AG09319 (cell line): ENCODE results near the gene SLMAP.

Experiments used
- DNase-seq: peaks from one replicate; pipeline ENCODE4 v3.0.0-alpha.2; 2010; ENCODE audit warnings: low read depth; ENCODE audit errors: extremely low read depth
- TF ChIP-seq, protein P1 (sequence below): IDR thresholded peaks from 2 replicates; pipeline ENCODE4 v1.5.1; 2011; ENCODE audit warnings: low read depth, mild to moderate bottlenecking, inconsistent platforms, low read length, moderate library complexity

Gene SLMAP

DNA sequence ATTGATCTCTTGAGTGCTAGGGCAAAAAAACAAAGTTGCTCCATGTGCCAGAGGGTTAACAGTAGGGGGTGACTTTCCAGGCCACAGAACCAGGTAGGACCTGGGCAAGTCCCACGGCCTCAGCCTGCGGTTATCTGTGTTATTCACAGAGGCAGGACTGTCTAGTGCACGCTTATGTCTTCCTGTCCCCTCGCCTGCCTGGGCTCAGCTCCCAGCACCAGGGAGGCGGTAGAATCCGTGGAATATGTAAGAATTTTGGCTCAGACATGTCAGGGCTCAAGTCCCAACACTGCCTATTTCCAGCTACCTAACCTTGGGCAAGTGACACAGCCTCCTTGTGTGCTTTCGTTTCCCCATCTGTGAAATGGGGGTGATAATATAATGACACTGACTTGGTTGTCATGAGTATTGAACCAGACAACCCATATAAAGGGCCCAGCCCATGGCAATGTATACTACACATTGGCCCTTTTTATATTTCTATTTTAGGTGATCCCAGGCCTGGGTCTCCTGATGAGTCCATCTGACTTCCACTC is 207.8 kb downstream of the SLMAP start:
- TF ChIP-seq, protein P1, sequence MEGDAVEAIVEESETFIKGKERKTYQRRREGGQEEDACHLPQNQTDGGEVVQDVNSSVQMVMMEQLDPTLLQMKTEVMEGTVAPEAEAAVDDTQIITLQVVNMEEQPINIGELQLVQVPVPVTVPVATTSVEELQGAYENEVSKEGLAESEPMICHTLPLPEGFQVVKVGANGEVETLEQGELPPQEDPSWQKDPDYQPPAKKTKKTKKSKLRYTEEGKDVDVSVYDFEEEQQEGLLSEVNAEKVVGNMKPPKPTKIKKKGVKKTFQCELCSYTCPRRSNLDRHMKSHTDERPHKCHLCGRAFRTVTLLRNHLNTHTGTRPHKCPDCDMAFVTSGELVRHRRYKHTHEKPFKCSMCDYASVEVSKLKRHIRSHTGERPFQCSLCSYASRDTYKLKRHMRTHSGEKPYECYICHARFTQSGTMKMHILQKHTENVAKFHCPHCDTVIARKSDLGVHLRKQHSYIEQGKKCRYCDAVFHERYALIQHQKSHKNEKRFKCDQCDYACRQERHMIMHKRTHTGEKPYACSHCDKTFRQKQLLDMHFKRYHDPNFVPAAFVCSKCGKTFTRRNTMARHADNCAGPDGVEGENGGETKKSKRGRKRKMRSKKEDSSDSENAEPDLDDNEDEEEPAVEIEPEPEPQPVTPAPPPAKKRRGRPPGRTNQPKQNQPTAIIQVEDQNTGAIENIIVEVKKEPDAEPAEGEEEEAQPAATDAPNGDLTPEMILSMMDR: no peak
- DNase-seq: no peak

DNA sequence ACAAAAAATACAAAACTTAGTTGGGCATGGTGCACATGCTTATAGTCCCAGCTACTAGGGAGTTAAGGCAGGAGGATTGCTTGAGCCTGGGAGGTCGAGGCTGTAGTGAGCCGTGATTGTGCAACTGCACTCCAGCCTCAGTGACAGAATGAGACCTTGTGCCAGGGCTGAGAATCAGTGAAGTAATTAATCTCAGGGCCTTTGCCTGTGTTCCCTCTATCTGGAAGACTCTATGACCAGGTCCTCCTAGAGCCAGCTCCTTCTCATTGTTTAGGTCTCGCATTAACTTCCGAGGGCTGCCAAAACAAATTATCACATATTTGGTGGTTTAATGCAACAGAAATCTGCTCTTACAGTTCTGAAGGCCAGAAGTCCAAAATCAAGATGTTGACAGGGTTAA is 210.7 kb downstream of the SLMAP start:
- TF ChIP-seq, protein P1: no peak
- peak; percentile 37 for DNase-seq

DNA sequence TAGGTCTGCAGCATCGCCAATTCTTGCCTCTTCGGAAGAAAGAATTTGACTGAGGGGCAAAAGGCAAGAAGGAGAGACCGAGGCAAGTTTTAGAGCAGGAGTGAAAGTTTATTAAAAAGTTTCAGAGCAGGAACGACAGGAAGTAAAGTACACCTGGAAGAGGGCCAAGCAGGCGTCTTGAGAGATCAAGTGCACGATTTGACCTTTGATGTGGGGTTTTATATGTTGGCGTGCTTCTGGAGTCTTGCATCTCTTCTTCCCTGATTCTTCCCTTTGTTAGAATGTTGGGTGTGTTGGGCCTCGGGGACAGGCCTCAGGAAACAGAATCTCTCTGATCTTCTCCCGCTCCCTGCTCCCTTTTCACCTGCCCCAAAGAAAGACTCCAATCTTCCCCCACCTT is 211.5 kb downstream of the SLMAP start:
- TF ChIP-seq, protein P1: no peak
- no peak for DNase-seq

DNA sequence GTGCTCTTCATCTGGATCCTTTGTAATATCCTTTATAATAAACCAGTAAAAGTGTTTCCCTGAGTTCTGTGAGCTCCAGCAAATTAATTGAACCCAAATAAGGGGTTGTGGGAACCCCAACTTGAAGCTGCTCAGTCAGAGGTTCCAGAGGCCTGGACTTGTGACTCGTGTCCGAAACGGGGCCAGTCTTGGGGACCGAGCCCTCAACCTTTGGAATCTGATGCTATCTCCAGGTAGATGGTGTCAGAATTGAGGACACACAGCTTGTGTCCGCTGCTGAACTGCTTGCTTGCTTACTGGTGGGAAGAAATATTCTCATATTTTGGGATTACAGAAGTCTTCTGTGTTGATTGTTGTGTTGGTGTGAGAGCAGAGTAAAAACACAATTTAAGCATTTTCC is 212.4 kb downstream of the SLMAP start:
- TF ChIP-seq, protein P1: no peak
- no peak for DNase-seq

DNA sequence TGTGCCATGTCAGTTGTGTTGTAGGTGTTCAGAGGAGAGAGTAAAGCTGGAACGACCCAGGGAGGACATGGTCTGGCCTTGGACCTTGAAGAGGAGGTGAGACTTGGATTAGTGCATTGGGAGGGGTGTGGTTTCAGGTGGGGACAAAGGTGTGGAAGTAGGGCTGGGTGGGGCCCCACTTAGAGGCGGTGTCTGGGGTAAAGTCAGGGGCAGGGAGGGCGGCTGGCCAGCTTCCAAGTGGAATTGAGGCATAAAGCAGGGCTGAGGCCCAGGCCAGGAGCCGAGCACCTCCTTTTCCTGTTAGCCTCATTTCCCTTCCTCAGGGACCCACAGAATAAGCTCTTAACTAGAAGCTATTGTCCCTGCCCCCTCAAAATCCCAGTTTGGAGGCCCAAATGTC is 215.9 kb downstream of the SLMAP start:
- DNase-seq: no peak
- TF ChIP-seq, protein P1: no peak

DNA sequence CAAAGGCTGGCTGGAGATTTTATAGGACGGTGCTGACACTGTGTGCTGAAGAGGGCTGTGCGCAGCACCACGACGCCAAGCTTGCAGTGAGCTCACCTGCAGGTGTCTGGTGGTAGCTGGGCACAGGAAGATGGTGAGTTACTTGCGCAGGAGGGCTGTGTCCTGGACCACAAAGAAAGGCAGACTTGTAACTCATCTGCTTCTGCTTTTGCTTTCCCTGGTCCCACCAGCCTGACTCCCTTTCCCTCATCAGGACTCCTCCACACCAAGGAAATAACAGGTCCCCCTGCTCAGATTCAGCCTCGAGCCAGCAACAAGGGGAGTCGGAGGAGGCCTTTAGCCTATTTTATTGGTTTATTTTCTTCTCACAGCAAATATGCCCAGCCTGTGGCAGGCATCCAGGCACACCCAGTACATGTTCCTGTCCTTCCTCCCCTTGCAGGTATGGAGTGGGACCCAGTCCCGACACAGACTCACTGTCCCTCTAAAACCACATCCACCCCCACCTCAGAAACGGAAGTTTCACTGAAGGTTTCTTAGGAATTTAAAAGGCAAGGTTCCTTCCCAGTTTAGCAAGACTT is 216.5 kb downstream of the SLMAP start:
- DNase-seq: no peak
- TF ChIP-seq, protein P1: no peak

DNA sequence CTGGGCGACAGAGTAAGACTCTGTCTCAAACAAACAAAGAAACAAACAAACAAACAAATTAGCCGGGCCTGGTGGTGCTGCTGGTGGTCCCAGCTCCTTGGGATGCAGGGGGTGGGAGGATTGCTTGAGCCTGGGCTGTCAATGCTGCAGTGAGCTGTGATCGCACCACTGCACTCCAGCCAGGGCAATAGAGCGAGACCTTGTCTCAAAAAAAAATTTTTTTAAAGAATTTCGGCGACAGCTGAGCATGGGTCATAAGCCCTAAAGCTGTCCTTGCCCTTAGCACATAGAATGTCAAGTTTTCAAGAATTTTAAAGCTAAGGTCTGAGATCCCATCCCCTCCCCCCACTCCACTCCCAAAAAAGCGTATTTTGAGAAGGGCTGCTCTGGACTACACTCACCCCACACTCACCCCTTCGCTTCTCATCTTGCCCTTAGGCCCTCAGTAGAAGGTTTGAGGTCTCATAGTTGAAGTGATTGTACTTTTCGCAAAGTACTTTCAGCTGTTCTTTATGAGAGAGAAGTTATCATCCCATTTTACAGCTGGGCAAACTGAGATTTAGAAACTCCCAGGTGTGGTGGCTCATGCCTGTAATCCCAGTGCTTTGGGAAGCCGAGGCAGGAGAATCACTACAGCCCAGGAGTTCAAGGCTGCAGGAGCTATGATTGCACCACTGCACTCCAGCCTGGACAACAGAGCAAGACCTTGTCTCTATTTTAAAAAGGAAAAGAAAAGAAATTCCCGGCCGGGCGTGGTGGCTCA is 217.8 kb downstream of the SLMAP start:
- DNase-seq: no peak
- TF ChIP-seq, protein P1: no peak
